Activated B cell treated with CpG ODN at 0.5 μM for 24 hours (primary cell): ENCODE results near the gene C16orf95. TPM values are rescaled to one million over a fixed set of nuclear protein-coding genes. Genes with fewer than 3 reads are reported as not detected.

Experiments used
- ATAC-seq: fragments of 200-7000 bp; cut with Tn5 transposase; one replicate; pipeline ENCODE4 v1.10.0; 2021; ENCODE audit warnings: low read depth, mild to moderate bottlenecking, moderate library complexity
- CTCF ChIA-PET: fragments of 350-600 bp; sonication (Branson Sonifier 250); formaldehyde crosslinking; loops from one replicate; lab custom pipeline; 2021; ENCODE audit warnings: antibody characterized with exemption; lab: Charles Lee
- POLR2A ChIA-PET: fragments of 350-600 bp; sonication (Branson Sonifier 250); formaldehyde crosslinking; loops from one replicate; lab custom pipeline; 2021; ENCODE audit warnings: antibody characterized with exemption; lab: Charles Lee
- DNase-seq: peaks from one replicate; pipeline ENCODE4 v3.0.0; 2022
- H3K27ac Mint-ChIP-seq: one replicate; pipeline ENCODE4 v1.8.0; 2020; ENCODE audit warnings: mixed read lengths
- H3K27me3 Mint-ChIP-seq: one replicate; pipeline ENCODE4 v1.8.0; 2021; ENCODE audit warnings: mixed read lengths
- H3K36me3 Mint-ChIP-seq: one replicate; pipeline ENCODE4 v1.8.0; 2021; ENCODE audit warnings: low read depth, mixed read lengths
- H3K4me1 Mint-ChIP-seq: one replicate; pipeline ENCODE4 v1.8.0; 2021; ENCODE audit warnings: mixed read lengths
- H3K4me3 Mint-ChIP-seq: one replicate; pipeline ENCODE4 v1.8.0; 2020; ENCODE audit warnings: mild to moderate bottlenecking, mixed read lengths
- H3K9me3 Mint-ChIP-seq: one replicate; pipeline ENCODE4 v1.8.0; 2020; ENCODE audit warnings: mixed read lengths
- intact Hi-C: fragments of 100-400 bp; cut with micrococcal nuclease; formaldehyde crosslinking; loops from one replicate; pipeline ENCODE4 v1.15.1; 2024
- total RNA-seq: library from RNA; stranded (reverse); gene quantifications from 2 replicates; pipeline ENCODE4 v1.2.3, GENCODE V29; 2022
- TF ChIP-seq, protein P1 (sequence below): fragments of 200-600 bp; IDR thresholded peaks from one replicate; pipeline ENCODE4 v1.8.0; 2022; ENCODE audit warnings: antibody characterized with exemption, mild to moderate bottlenecking

The C16orf95 gene
- total RNA-seq, 1 donor from 2014 or later, result 2.1 TPM

DNA sequence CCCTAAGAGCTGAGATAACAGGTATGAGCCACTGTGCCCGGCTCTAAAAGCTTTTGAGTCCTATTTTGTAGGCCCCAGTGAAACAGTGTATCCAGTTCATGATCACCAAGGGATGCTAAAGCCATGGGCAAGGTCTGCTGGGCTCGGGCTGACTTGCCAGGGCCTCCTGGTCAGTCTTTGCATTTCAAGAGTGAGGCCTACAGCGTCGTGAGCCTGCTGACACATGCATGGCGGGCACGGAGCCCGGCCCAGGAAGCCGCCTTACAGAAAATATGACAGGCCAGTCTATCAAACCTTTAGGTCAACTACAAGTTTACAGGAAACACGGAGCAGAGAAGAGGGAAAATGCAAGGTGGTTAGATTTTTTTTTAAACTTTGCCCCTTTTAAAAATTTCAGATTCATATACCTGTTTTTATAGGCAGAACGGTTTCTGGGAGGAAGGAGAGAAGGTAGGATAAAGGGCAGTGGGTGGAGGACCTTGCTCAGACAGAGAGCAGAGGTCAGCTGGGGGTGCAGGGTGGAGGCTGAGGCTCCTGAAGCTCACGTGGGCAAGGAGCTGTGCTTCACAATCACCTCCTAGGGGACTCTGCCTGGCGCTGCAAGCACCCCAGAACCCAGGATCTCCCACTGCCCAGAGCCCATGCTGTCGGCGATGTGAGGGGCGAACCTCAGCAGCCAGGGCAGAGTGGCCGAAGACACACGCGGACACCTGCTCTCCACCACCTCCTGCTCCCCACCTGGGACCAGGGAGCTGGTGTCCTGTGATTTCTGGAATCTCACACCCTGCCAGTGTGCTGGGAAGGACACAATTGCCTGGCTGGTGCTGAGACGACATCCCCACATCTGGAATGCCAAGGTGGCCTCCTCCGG is 21.3 kb downstream of the C16orf95 start:
- no peaks in the 10 kb centered on the region for H3K4me1 Mint-ChIP-seq
- ChIA-PET POLR2A (no interaction called here), CTCF (interaction anchor here (1.1 kb wide), 1 partner anchor 732 kb away, joined by 3 read pairs; no protein-coding TSS in a partner anchor)
- intact Hi-C loops, result loop anchor here (5.0 kb wide), 1 partner anchor 734 kb away; no protein-coding TSS in a partner anchor
- H3K36me3 Mint-ChIP-seq, result no peaks in the 10 kb centered on the region
- H3K9me3 Mint-ChIP-seq, result peaks cover 2% of the 10 kb centered on the region
- DNase-seq (no peak), ATAC-seq (no peak)
- H3K4me3 Mint-ChIP-seq, result no peak overlapping the region
- no peak overlapping the region for H3K27ac Mint-ChIP-seq
- H3K27me3 Mint-ChIP-seq, result no peaks in the 10 kb centered on the region
- TF ChIP-seq, protein P1, sequence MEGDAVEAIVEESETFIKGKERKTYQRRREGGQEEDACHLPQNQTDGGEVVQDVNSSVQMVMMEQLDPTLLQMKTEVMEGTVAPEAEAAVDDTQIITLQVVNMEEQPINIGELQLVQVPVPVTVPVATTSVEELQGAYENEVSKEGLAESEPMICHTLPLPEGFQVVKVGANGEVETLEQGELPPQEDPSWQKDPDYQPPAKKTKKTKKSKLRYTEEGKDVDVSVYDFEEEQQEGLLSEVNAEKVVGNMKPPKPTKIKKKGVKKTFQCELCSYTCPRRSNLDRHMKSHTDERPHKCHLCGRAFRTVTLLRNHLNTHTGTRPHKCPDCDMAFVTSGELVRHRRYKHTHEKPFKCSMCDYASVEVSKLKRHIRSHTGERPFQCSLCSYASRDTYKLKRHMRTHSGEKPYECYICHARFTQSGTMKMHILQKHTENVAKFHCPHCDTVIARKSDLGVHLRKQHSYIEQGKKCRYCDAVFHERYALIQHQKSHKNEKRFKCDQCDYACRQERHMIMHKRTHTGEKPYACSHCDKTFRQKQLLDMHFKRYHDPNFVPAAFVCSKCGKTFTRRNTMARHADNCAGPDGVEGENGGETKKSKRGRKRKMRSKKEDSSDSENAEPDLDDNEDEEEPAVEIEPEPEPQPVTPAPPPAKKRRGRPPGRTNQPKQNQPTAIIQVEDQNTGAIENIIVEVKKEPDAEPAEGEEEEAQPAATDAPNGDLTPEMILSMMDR, result no peak

DNA sequence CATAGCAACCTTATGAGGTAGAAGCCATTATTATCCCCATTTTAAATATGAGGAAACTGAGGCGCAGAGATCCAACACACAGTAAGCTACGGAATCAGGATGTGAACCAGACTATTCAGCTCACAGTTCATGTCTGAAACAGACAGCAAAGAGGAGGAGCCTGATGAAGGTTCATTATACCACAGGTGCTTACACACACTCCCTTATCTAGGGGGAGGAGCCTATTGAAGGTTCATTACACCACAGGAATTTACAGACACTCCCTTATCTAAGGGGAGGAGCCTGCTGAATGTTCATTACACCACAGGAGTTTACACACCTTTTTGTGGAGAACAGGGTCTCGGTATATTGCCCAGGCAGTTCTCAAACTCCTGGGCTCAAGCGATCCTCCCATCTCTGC is 21.9 kb downstream of the C16orf95 start:
- ChIA-PET POLR2A (no interaction called here), CTCF (no interaction called here)
- Mint-ChIP-seq H3K4me1 (no peaks in the 10 kb centered on the region), H3K4me3 (no peak overlapping the region), H3K9me3 (peaks cover 2% of the 10 kb centered on the region), H3K27ac (no peak overlapping the region), H3K27me3 (no peaks in the 10 kb centered on the region), H3K36me3 (no peaks in the 10 kb centered on the region)
- DNase-seq (no peak), ATAC-seq (peak; percentile 47)
- intact Hi-C loops, result loop anchor here (5.0 kb wide), 1 partner anchor 733 kb away; no protein-coding TSS in a partner anchor
- TF ChIP-seq, protein P1, result no peak

DNA sequence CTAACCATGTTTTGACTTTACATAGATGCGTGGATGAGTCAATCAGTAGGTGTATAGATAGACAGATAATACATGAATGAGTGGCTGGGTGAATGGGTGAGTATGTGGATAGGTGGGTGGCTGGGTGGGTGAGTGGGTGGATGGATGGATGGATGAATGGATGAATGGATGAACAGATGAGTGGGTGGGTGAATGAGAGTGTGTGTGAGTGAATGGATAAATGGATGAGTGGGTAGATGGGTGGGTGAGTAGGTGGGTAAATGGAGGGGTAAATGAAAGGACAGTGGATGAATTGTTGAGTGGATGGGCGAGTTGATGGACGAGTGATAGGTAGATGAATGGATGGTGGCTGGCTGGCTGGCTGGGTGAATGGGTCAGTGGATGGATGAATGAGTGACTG is 23.2 kb downstream of the C16orf95 start:
- DNase-seq (no peak), ATAC-seq (no peak)
- no peak overlapping the region for H3K27ac Mint-ChIP-seq
- H3K9me3 Mint-ChIP-seq, result peaks cover 2% of the 10 kb centered on the region
- H3K36me3 Mint-ChIP-seq, result no peaks in the 10 kb centered on the region
- H3K27me3 Mint-ChIP-seq, result no peaks in the 10 kb centered on the region
- intact Hi-C loops, result no loop called here
- H3K4me1 Mint-ChIP-seq, result no peaks in the 10 kb centered on the region
- TF ChIP-seq, protein P1, result no peak
- H3K4me3 Mint-ChIP-seq, result no peak overlapping the region
- POLR2A ChIA-PET, result no interaction called here
- CTCF ChIA-PET, result no interaction called here

DNA sequence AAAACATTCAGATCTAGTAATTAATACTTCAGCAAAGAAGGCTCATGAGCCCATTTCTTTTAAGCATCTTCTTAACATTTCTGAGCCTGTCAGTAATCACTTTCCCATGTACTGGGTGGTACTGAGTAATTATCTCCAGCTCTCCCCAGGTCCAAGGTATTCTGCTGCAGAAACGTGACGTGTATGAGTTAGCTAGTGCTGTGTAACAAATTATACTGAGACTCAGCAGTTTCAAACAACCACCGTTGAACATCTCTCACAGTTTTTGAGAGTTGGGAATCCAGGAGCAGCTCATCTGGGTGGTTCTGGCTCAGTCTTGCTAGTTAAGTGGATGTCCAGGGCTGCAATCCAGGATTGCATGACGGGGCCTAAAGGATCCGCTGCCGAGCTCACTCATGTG is 25.2 kb downstream of the C16orf95 start:
- CTCF ChIA-PET, result no interaction called here
- H3K9me3 Mint-ChIP-seq, result peaks cover 4% of the 10 kb centered on the region

More for the DNA sequence above, 25.2 kb downstream of the C16orf95 start:
- no peak overlapping the region for H3K4me3 Mint-ChIP-seq
- intact Hi-C loops, result no loop called here
- POLR2A ChIA-PET, result no interaction called here
- DNase-seq (no peak), ATAC-seq (no peak)
- TF ChIP-seq, protein P1, result no peak
- no peaks in the 10 kb centered on the region for H3K27me3 Mint-ChIP-seq
- H3K27ac Mint-ChIP-seq, result no peak overlapping the region
- H3K4me1 Mint-ChIP-seq, result no peaks in the 10 kb centered on the region
- H3K36me3 Mint-ChIP-seq, result no peaks in the 10 kb centered on the region
